Liver (tissue), 9 donors: Measurements from ENCODE around the gene UBR4. TPM values are rescaled to one million over a fixed set of nuclear protein-coding genes. Genes with fewer than 3 reads are reported as not detected.

Source experiments
- DNase-seq: peaks from one replicate; pipeline ENCODE4 v3.0.0-alpha.2; 2017; ENCODE audit warnings: low spot score
- H3K27ac ChIP-seq, 2 donors: one replicate each; pipeline ENCODE4 v1.7.0; 2013; ENCODE audit warnings: inconsistent platforms in 2 of 2, low read length in 2 of 2, control low read depth in 1 of 2, low read depth in 1 of 2, mild to moderate bottlenecking in 1 of 2
- H3K27me3 ChIP-seq, 4 donors: one replicate each; pipeline versions ENCODE4 v1.6.1 to v1.7.0; 2013; ENCODE audit warnings: low read length in 3 of 4, inconsistent platforms in 1 of 4, mild to moderate bottlenecking in 1 of 4, moderate library complexity in 1 of 4; ENCODE audit not compliant: control insufficient read depth in 4 of 4, insufficient read depth in 4 of 4
- H3K36me3 ChIP-seq, 4 donors: one replicate each; pipeline versions ENCODE4 v1.6.1 to v1.7.0; 2013; ENCODE audit warnings: low read length in 3 of 4, mild to moderate bottlenecking in 3 of 4, low read depth in 1 of 4, moderate library complexity in 1 of 4; ENCODE audit not compliant: control insufficient read depth in 4 of 4, insufficient read depth in 3 of 4
- H3K4me1 ChIP-seq, 4 donors: one replicate each; pipeline versions ENCODE4 v1.6.1 to v1.7.0; 2013; ENCODE audit warnings: low read length in 3 of 4, mild to moderate bottlenecking in 3 of 4, moderate library complexity in 1 of 4; ENCODE audit not compliant: control insufficient read depth in 4 of 4, insufficient read depth in 4 of 4
- H3K4me3 ChIP-seq, 3 donors: one replicate each; pipeline versions ENCODE4 v1.6.1 to v1.7.0; 2013; ENCODE audit warnings: low read length in 3 of 3, control low read depth in 1 of 3, low read depth in 1 of 3, mild to moderate bottlenecking in 1 of 3
- H3K9ac ChIP-seq, 2 donors: one replicate each; pipeline ENCODE4 v1.7.0; 2013; ENCODE audit warnings: low read length in 2 of 2, mild to moderate bottlenecking in 2 of 2, moderate library complexity in 2 of 2, control low read depth in 1 of 2, low read depth in 1 of 2
- H3K9me3 ChIP-seq, 4 donors: one replicate each; pipeline versions ENCODE4 v1.6.1 to v1.7.0; 2013; ENCODE audit warnings: low read length in 3 of 4; ENCODE audit not compliant: control insufficient read depth in 4 of 4
- ATF3 ChIP-seq: IDR thresholded peaks from 2 replicates; pipeline ENCODE4 v1.6.1; 2016; ENCODE audit warnings: antibody characterized with exemption
- CTCF ChIP-seq: fragments of 150-350 bp; IDR thresholded peaks from 2 replicates; pipeline ENCODE4 v1.5.1; 2017; ENCODE audit warnings: improper control_type of control experiment, low read depth, low read length; ENCODE audit not compliant: missing input control
- EGR1 ChIP-seq, 2 donors: IDR thresholded peaks; 2 replicates each; pipeline ENCODE4 v1.6.1; 2016 to 2018; ENCODE audit warnings: antibody characterized with exemption in 2 of 2, low read depth in 2 of 2
- FOXA1 ChIP-seq: IDR thresholded peaks from 2 replicates; pipeline ENCODE4 v1.6.1; 2016; ENCODE audit warnings: antibody characterized with exemption
- FOXA2 ChIP-seq: IDR thresholded peaks from 2 replicates; pipeline ENCODE4 v1.6.1; 2016; ENCODE audit warnings: antibody characterized with exemption
- GABPA ChIP-seq, 2 donors: IDR thresholded peaks in 1 of 2; conservative IDR thresholded peaks in 1 of 2; 2 replicates each; pipeline ENCODE4 v1.6.1; 2016; ENCODE audit warnings: antibody characterized with exemption in 2 of 2, mild to moderate bottlenecking in 1 of 2, moderate library complexity in 1 of 2
- HNF4A ChIP-seq, 2 donors: conservative IDR thresholded peaks; 2 replicates each; pipeline ENCODE4 v1.6.1; 2016; ENCODE audit warnings: antibody characterized with exemption in 2 of 2, mild to moderate bottlenecking in 2 of 2
- HNF4G ChIP-seq: IDR thresholded peaks from 2 replicates; pipeline ENCODE4 v1.6.1; 2016; ENCODE audit warnings: antibody characterized with exemption
- JUND ChIP-seq, 2 donors: IDR thresholded peaks; 2 replicates each; pipeline ENCODE4 v1.6.1; 2016; ENCODE audit warnings: antibody characterized with exemption in 2 of 2
- MAX ChIP-seq: IDR thresholded peaks from 2 replicates; pipeline ENCODE4 v1.6.1; 2016; ENCODE audit warnings: antibody characterized with exemption
- NR2F2 ChIP-seq: IDR thresholded peaks from 2 replicates; pipeline ENCODE4 v1.6.1; 2016; ENCODE audit warnings: antibody characterized with exemption
- RAD21 ChIP-seq, 2 donors: IDR thresholded peaks; 2 replicates each; pipeline ENCODE4 v1.6.1; 2016; ENCODE audit warnings: antibody characterized with exemption in 2 of 2, mild to moderate bottlenecking in 2 of 2
- REST ChIP-seq: IDR thresholded peaks from 2 replicates; pipeline ENCODE4 v1.6.1; 2016; ENCODE audit warnings: antibody characterized with exemption, mild to moderate bottlenecking
- RXRA ChIP-seq, 2 donors: IDR thresholded peaks; 2 replicates each; pipeline ENCODE4 v1.6.1; 2017 to 2018; ENCODE audit warnings: antibody characterized with exemption in 2 of 2, mild to moderate bottlenecking in 1 of 2
- SP1 ChIP-seq: IDR thresholded peaks from 2 replicates; pipeline ENCODE4 v1.6.1; 2018; ENCODE audit warnings: antibody characterized with exemption, mild to moderate bottlenecking
- TAF1 ChIP-seq: conservative IDR thresholded peaks from 2 replicates; pipeline ENCODE4 v1.6.1; 2016; ENCODE audit warnings: antibody characterized with exemption, mild to moderate bottlenecking
- YY1 ChIP-seq: IDR thresholded peaks from 2 replicates; pipeline ENCODE4 v1.6.1; 2016; ENCODE audit warnings: antibody characterized with exemption, mild to moderate bottlenecking
- ZBTB33 ChIP-seq: IDR thresholded peaks from 2 replicates; pipeline ENCODE4 v1.6.1; 2016; ENCODE audit warnings: antibody characterized with exemption
- WGBS: extraction: QIAGEN DNeasy Blood & Tissue Kit; methylation state at CpG from one replicate; pipeline ENCODE4 v1.1.7; 2013; 5-methylcytosine and 5-hydroxymethylcytosine counted together
- polyA plus RNA-seq, 2 donors: library from polyadenylated mRNA; stranded (reverse) in 1 of 2; unstranded in 1 of 2; fragments of 200-250 nt in 1 of 2; fragments of >200 nt in 1 of 2; fragmentation: Nextera tagmentation in 1 of 2; extraction: Ambion mirVana in 1 of 2; gene quantifications; one replicate each; pipeline versions ENCODE4 v1.2.1 to v1.2.3, GENCODE V29; 2013 to 2015
- total RNA-seq, 2 donors: library from RNA; depleted of rRNA; stranded (reverse); fragments of >200 nt; gene quantifications; one replicate each; pipeline ENCODE4 v1.2.3, GENCODE V29; 2014
- donor health status: healthy.
- donor health status: healthy.
- donor health status: healthy.
- donor health status: healthy.
- donor health status: healthy.

Gene UBR4
- total and polyA plus RNA-seq, 4 donors: 45.4 to 156 (median 86.9) TPM

GRCh38 chr1:19040010-19040680 is 169.9 kb downstream of the UBR4 start:
- Histone ChIP-seq H3K27me3 (no peaks in the 10 kb centered on the region), H3K27ac (no peak overlapping the region), H3K9me3 (no peaks in the 10 kb centered on the region), H3K4me1 (peaks cover 12 to 34% (median 21%) of the 10 kb centered on the region in 4 donors), H3K9ac (no peak overlapping the region), H3K36me3 (no peaks in the 10 kb centered on the region), H3K4me3 (no peak overlapping the region)
- WGBS: 92% methylated on average over 4 of the region's 4 CpGs
- no peak for TF ChIP-seq ZBTB33
- TF ChIP-seq HNF4G: no peak
- TF ChIP-seq GABPA (IDR thresholded peaks at IDR 0.05 in 1 of 2, conservative IDR thresholded peaks at IDR 0.05 in 1 of 2): no peak
- no peak for TF ChIP-seq RXRA (IDR thresholded peaks at IDR 0.05)
- TF ChIP-seq NR2F2: no peak
- no peak for TF ChIP-seq YY1
- TF ChIP-seq TAF1: no peak
- no peak for TF ChIP-seq ATF3
- no peak for TF ChIP-seq REST
- no peak for TF ChIP-seq EGR1 (IDR thresholded peaks at IDR 0.05; ENCODE audit: low read depth in 2 of 2)
- TF ChIP-seq HNF4A (conservative IDR thresholded peaks at IDR 0.05): no peak
- TF ChIP-seq FOXA1: no peak
- no peak for TF ChIP-seq SP1
- TF ChIP-seq CTCF: no peak
- TF ChIP-seq JUND (IDR thresholded peaks at IDR 0.05): no peak
- no peak for TF ChIP-seq RAD21 (IDR thresholded peaks at IDR 0.05)
- no peak for TF ChIP-seq MAX
- TF ChIP-seq FOXA2: no peak
- DNase-seq: no peak
